ENCODE data around the gene ZNF746. TPM values are rescaled to one million over a fixed set of nuclear protein-coding genes. Genes with fewer than 3 reads are reported as not detected.

Gene ZNF746
- total and polyA plus RNA-seq, 2 donors (not counting 3 experiments of a cell fraction or from before 2014, with no cell fraction given) = 10.5 to 20.8 TPM

GRCh38 chr7:149454750-149455149 lies 42.9 kb downstream of the ZNF746 start:
- Histone ChIP-seq H3K4me2 (ENCODE audit: insufficient read depth, low read length) (no peak overlapping the region), H3K27ac (ENCODE audit: insufficient read depth, low read depth, low read length) (no peak overlapping the region), H3K27me3 (ENCODE audit: control insufficient read depth in 2 of 2, insufficient read depth in 2 of 2, low read length in 2 of 2) (no peaks in the 10 kb centered on the region), H3K4me3 (replicated peaks in 1 of 3; ENCODE audit: insufficient read depth in 1 of 3, low read depth in 1 of 3, low read length in 3 of 3) (no peak overlapping the region), H3K9me1 (replicated peaks; ENCODE audit: control insufficient read depth, extremely low read depth, insufficient read depth, low read length) (no peaks in the 10 kb centered on the region), H3K9ac (replicated peaks; ENCODE audit: extremely low read depth, insufficient read depth, low read length) (no peak overlapping the region), H2AFZ (ENCODE audit: low read depth, low read length) (no peak overlapping the region), H4K20me1 (replicated peaks; ENCODE audit: control insufficient read depth, extremely low read depth, insufficient read depth, low read length) (no peaks in the 10 kb centered on the region), H3K9me3 (replicated peaks; ENCODE audit: control insufficient read depth, insufficient read depth, low read length) (no peaks in the 10 kb centered on the region), H3K4me1 (ENCODE audit: control insufficient read depth, extremely low read depth, insufficient read depth, low read length) (peaks cover 7% of the 10 kb centered on the region), H3K36me3 (ENCODE audit: control insufficient read depth in 2 of 2, extremely low read depth in 1 of 2, insufficient read depth in 2 of 2, low read length in 2 of 2) (peaks cover 15 to 28% of the 10 kb centered on the region in 2 experiments), H3K79me2 (ENCODE audit: control insufficient read depth, insufficient read depth, low read length) (peaks cover 14% of the 10 kb centered on the region)
- POLR2A ChIA-PET = no interaction called here
- intact Hi-C loops (cut with micrococcal nuclease) = no loop called here
- no TSS peak for BruUV-seq (replicated peaks)
- no peak for DNase-seq (ENCODE audit: low read depth, low spot score)
- dilution Hi-C loops (cut with MboI; ENCODE audit: extremely low pct_ligation_motif_present, low sequenced_read_pairs) = no loop called here
- TF ChIP-seq CTCF (IDR thresholded peaks at IDR 0.05; ENCODE audit: extremely low read depth in 1 of 2, insufficient read depth in 1 of 2, low read depth in 1 of 2, low read length in 2 of 2) (no peak), EZH2 (IDR thresholded peaks at IDR 0.05; ENCODE audit: borderline replicate concordance, low read depth, low read length, severe bottlenecking) (no peak), MAX (IDR thresholded peaks at IDR 0.05; ENCODE audit: insufficient read depth, insufficient read length) (no peak), POLR2A (IDR thresholded peaks at IDR 0.05; ENCODE audit: low read depth, low read length) (no peak), MYC (IDR thresholded peaks at IDR 0.05; ENCODE audit: low read depth, low read length) (no peak), GATA2 (IDR thresholded peaks at IDR 0.05; ENCODE audit: insufficient read depth, insufficient read length, low read depth, low read length) (no peak), POLR2AphosphoS5 (IDR thresholded peaks at IDR 0.05; ENCODE audit: insufficient read depth, low read depth, low read length) (no peak), FOS (IDR thresholded peaks at IDR 0.05; ENCODE audit: borderline replicate concordance, insufficient read depth, low read length) (no peak), JUN (IDR thresholded peaks at IDR 0.05; ENCODE audit: borderline replicate concordance, insufficient read depth, insufficient read length, low read depth) (no peak)
- CTCF ChIA-PET = no interaction called here
- FAIRE-seq = no peak
